ENCODE results near the gene AGAP1.

AGAP1 gene

GRCh38 chr2:235951982-235952381 lies 458.1 kb downstream of the AGAP1 start:
- no peaks in the 10 kb centered on the region for H3K4me1 ChIP-seq (ENCODE audit: control insufficient read depth, low read length)
- TF ChIP-seq EZH2phosphoT487 (IDR thresholded peaks at IDR 0.05; ENCODE audit: borderline replicate concordance, low read length) (no peak), CTCF (IDR thresholded peaks at IDR 0.05; ENCODE audit: low read depth, low read length, poor library complexity, severe bottlenecking) (no peak)
- no peak overlapping the region for H3K4me2 ChIP-seq (ENCODE audit: low read length)

DNA sequence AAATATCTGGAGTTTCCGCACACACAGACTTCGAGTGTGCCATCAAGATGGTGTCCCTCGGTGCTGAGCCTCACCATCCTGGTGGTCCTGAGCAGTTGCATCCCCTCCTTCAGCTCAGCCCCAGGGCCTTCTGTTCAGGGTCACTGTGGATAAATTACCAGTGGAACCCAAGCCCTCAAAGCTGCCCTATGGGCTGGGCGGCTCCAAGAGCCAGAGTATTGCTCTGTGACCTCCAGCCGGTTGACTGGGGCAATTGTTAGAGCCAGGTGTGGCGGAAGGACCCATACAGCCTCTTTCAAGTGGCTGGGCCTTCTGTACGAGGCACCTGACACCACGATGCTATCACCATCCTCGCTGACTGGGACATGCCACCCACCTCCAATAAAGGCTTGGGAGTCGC lies 458.9 kb downstream of the AGAP1 start:
- TF ChIP-seq EZH2phosphoT487 (IDR thresholded peaks at IDR 0.05; ENCODE audit: borderline replicate concordance, low read length), result no peak
- H4K20me1 ChIP-seq (ENCODE audit: control insufficient read depth, insufficient read depth, low read depth, low read length), result no peaks in the 10 kb centered on the region
- H3K27ac ChIP-seq (ENCODE audit: low read depth, low read length), result no peak overlapping the region
- no peaks in the 10 kb centered on the region for H3K9me2 ChIP-seq (replicated peaks; ENCODE audit: control insufficient read depth, low read length)
- no peaks in the 10 kb centered on the region for H3K27me3 ChIP-seq (ENCODE audit: control insufficient read depth, low read length)
- H3K4me2 ChIP-seq (ENCODE audit: low read length), result no peak overlapping the region
- no peaks in the 10 kb centered on the region for H3K9me3 ChIP-seq (ENCODE audit: control insufficient read depth, insufficient read depth, low read length)
- no peaks in the 10 kb centered on the region for H3K36me3 ChIP-seq (ENCODE audit: control insufficient read depth, low read length)
- H3K4me3 ChIP-seq (ENCODE audit: low read length), result no peak overlapping the region
- no peaks in the 10 kb centered on the region for H3K79me2 ChIP-seq (ENCODE audit: control insufficient read depth, low read length)
- H3F3A ChIP-seq (ENCODE audit: control insufficient read depth, insufficient read depth), result no peaks in the 10 kb centered on the region
- no peaks in the 10 kb centered on the region for H3K4me1 ChIP-seq (ENCODE audit: control insufficient read depth, low read length)

More at GRCh38 chr2:235951982-235952381, 458.1 kb downstream of the AGAP1 start:
- Histone ChIP-seq H3K9me3 (ENCODE audit: control insufficient read depth, insufficient read depth, low read length) (no peaks in the 10 kb centered on the region), H3K4me3 (ENCODE audit: low read length) (no peak overlapping the region), H3K79me2 (ENCODE audit: control insufficient read depth, low read length) (no peaks in the 10 kb centered on the region), H3K27ac (ENCODE audit: low read depth, low read length) (no peak overlapping the region), H3K9me2 (replicated peaks; ENCODE audit: control insufficient read depth, low read length) (no peaks in the 10 kb centered on the region), H3K36me3 (ENCODE audit: control insufficient read depth, low read length) (no peaks in the 10 kb centered on the region), H4K20me1 (ENCODE audit: control insufficient read depth, insufficient read depth, low read depth, low read length) (no peaks in the 10 kb centered on the region), H3F3A (ENCODE audit: control insufficient read depth, insufficient read depth) (no peaks in the 10 kb centered on the region), H3K27me3 (ENCODE audit: control insufficient read depth, low read length) (no peaks in the 10 kb centered on the region)

DNA sequence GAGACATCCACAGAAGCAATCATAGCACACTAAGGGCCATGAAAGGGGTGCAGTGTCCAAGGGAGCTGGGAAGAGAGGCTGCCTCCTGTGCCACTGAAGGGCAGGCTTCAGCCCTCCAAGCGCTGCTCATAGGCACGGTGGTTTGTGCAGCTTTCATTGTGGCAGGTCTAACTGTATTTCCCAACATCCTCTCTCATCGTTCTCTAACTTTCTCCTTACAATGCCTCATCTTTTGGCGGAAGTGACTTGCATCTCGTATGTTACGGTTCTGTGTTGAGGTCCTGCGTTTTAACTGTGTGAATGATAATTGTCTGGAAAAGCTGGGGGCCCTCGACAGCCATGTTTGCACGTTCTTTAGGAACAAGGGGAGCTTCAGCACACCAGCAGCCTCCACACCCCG lies 460.4 kb downstream of the AGAP1 start:
- no peak overlapping the region for H3K27ac ChIP-seq (ENCODE audit: low read depth, low read length)
- no peaks in the 10 kb centered on the region for H3K36me3 ChIP-seq (ENCODE audit: control insufficient read depth, low read length)
- no peaks in the 10 kb centered on the region for H3K27me3 ChIP-seq (ENCODE audit: control insufficient read depth, low read length)
- TF ChIP-seq EZH2phosphoT487 (IDR thresholded peaks at IDR 0.05; ENCODE audit: borderline replicate concordance, low read length) (no peak), CTCF (IDR thresholded peaks at IDR 0.05; ENCODE audit: low read depth, low read length, poor library complexity, severe bottlenecking) (no peak)
- H3K4me2 ChIP-seq (ENCODE audit: low read length), result no peak overlapping the region
- H4K20me1 ChIP-seq (ENCODE audit: control insufficient read depth, insufficient read depth, low read depth, low read length), result no peaks in the 10 kb centered on the region
- H3K9me3 ChIP-seq (ENCODE audit: control insufficient read depth, insufficient read depth, low read length), result no peaks in the 10 kb centered on the region
- H3K9me2 ChIP-seq (replicated peaks; ENCODE audit: control insufficient read depth, low read length), result no peaks in the 10 kb centered on the region
- H3K79me2 ChIP-seq (ENCODE audit: control insufficient read depth, low read length), result no peaks in the 10 kb centered on the region
- no peaks in the 10 kb centered on the region for H3K4me1 ChIP-seq (ENCODE audit: control insufficient read depth, low read length)
- H3K4me3 ChIP-seq (ENCODE audit: low read length), result no peak overlapping the region
- no peaks in the 10 kb centered on the region for H3F3A ChIP-seq (ENCODE audit: control insufficient read depth, insufficient read depth)

- no peak for TF ChIP-seq CTCF (IDR thresholded peaks at IDR 0.05; ENCODE audit: low read depth, low read length, poor library complexity, severe bottlenecking)
- TF ChIP-seq EZH2phosphoT487 (IDR thresholded peaks at IDR 0.05; ENCODE audit: borderline replicate concordance, low read length), result no peak
- H3K36me3 ChIP-seq (ENCODE audit: control insufficient read depth, low read length), result no peaks in the 10 kb centered on the region
- no peak overlapping the region for H3K4me2 ChIP-seq (ENCODE audit: low read length)
- no peaks in the 10 kb centered on the region for H3K79me2 ChIP-seq (ENCODE audit: control insufficient read depth, low read length)
- H3K9me3 ChIP-seq (ENCODE audit: control insufficient read depth, insufficient read depth, low read length), result no peaks in the 10 kb centered on the region
- H4K20me1 ChIP-seq (ENCODE audit: control insufficient read depth, insufficient read depth, low read depth, low read length), result no peaks in the 10 kb centered on the region
- no peaks in the 10 kb centered on the region for H3K9me2 ChIP-seq (replicated peaks; ENCODE audit: control insufficient read depth, low read length)
- no peak overlapping the region for H3K4me3 ChIP-seq (ENCODE audit: low read length)
- H3K27me3 ChIP-seq (ENCODE audit: control insufficient read depth, low read length), result no peaks in the 10 kb centered on the region
- H3F3A ChIP-seq (ENCODE audit: control insufficient read depth, insufficient read depth), result no peaks in the 10 kb centered on the region
- H3K4me1 ChIP-seq (ENCODE audit: control insufficient read depth, low read length), result no peaks in the 10 kb centered on the region
- H3K27ac ChIP-seq (ENCODE audit: low read depth, low read length), result no peak overlapping the region
Measured at GRCh38 chr2:235954888-235955480, 461.1 kb downstream of the AGAP1 start.

Measured in DOHH2 (cell line).